Stimulated activated CD8-positive, alpha-beta memory T cell treated with anti-CD3 and anti-CD28 coated beads, Interleukin-2, amount 100 ng/mL, for 1 hour (primary cell): Measurements from ENCODE around the gene CEACAM21.

Experiments used
- DNase-seq, 2 donors: peaks; one replicate each; pipeline ENCODE4 v3.0.0-alpha.2; 2020; ENCODE audit warnings: low read depth in 2 of 2

CEACAM21 gene

DNA sequence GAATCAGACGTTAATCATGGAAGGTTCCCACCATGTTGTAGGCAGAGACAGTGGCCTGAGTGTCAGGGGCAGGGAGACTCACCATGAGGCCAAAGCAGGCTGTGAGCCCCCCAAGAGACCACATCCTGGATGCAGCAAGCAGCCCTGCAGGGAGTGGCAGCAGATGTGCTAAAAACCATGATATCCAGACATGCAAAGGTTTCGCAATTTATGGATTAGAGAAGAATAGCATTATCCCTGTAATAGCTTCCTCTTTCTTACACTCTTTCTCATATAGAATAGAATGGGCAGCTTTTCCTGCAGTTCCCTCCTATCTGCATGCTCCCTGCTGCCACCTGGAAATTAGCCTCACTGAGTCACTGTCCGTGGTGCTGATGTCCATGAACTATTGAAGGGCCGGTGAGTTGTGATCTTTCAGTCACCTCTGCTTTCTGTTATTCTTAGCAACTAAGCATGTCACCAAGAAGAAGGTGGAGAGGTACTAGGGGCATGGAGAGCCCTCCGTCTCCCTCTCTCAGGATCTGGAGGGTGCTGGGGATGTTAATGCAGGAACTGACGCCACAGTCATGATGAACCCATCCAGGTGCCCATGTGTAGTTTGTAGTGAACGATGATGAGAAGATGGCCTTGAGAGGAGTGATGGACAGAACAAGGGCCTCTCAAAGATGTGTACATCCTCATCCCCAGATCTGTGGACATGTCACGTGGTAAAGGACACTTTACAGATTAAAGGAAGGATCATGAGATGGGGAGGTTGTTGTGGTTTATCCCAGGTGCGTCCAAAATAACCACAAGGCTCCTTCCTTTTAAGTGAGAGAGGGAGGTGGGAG is 41.0 kb downstream of the CEACAM21 start:
- DNase-seq = no peak

DNA sequence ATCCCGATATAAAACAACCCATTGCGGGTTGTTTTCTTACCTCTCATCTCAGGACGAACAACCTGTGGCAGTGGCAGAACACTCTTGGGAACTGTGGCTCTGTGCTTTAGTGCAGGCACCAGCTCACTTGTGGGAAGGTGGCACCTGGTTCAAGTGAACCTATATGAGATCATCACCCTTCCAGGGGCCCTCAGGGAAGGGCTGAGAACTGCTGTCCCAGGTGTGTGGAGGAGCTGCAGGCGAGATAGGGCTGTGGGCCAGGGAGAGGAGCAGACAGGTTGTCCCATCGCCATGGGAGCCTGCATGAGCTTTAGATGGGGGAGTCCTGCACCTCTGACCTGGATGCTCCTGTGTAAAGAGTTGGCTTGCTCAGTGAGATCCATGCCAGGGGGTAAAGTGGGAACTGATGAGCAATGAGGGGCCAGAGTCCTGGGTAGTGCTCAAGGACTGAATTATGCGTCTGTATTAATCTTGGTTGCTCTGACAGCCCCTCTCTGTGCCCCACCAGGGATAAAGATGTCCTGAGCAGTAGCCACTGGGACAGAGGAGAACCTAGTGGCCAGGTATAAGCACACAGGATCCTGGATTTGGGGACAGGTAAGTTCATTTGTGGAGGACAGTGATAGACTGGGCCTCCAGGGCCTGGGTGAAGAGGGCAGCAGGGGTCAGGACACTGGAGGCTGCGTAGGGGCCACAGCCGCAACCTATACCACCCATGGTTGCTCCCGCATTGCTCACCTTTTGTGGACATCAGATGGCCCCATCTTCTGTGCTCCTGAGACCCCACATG is 42.2 kb downstream of the CEACAM21 start:
- no peak for DNase-seq

DNA sequence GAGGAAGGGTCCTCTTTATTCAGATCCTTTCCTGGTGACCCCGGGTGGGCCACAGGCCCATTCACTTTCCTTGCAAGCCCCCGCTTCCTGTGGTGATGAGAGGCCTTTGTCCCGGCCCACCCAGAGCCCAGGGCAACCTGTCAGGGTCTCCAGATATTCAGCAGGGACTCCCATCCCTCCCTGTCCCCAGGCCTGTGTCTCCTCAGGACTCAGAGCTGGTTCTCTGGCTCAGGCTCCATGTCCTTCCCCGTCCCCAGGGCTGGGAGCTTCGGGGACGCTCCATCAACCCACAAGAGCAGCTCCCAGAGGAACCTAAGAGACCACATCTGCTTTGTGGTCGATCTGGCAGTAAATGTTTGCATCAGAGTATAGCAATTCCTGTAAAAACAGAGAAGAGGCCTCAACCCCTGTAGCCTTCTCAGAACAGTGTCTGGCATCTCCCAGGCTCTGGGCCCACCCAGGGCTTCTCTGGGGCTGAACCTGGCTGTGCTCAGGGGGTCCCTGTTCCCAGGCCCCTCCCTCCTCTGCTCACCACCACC is 43.1 kb downstream of the CEACAM21 start:
- DNase-seq = no peak

DNA sequence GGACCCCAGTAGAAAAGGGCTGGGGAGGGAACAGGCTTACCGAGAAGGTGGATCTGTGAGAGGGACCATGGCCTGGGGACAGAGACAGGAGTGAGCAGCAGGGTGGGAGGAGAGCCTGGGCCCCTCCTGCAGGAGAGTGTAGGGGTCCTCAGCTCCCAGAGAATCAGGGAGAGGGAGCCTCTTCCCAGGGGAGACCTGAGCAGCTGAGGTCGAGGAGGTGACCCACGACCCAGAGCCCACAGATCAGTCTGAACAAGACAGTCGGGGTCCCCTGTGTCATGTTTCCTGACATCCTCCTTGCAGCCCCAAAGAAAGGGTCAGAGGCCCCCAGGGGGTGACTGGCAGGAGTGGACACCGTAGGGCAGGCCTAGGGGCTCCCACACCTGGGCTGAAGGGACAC is 44.2 kb downstream of the CEACAM21 start:
- DNase-seq = no peak

DNA sequence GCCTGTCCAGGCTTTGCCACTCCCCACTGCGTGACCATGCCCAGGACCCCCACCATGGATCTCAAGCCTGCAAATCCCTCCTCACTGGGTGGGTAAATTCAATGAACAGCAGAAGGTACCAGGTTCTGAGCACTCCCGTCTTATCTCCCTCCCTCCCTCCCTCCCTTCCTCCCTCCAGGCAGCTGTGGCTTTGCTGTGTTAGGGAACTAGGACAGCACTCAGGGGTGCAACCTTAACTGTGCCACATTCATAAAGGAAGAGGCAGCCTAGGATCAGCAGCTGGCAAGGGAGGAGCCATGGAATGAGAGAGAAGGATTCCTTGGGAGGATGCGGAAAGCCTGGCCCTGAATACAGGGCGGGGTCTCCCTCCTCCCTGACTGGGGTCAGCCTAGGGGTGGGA is 45.3 kb downstream of the CEACAM21 start:
- no peak for DNase-seq

DNA sequence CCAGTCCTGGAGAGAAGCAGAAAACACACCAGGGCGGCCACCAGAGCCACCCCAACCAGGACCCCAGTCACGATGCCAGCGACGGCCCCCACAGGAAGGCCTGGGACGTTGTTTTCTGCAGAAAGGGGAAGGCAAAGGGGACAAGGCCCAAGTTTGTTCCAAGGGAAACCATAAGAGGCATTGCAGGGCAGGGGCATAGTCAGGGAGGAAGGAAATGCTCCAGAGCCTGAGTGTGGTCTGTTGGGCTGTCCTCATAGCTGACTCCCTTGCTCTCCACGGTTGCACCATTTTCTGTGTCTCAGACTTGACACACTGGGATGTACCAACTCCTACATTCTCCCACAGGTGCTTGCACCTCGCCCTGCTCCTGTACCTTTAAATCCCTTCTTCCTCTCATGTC is 45.7 kb downstream of the CEACAM21 start:
- DNase-seq = no peak

DNA sequence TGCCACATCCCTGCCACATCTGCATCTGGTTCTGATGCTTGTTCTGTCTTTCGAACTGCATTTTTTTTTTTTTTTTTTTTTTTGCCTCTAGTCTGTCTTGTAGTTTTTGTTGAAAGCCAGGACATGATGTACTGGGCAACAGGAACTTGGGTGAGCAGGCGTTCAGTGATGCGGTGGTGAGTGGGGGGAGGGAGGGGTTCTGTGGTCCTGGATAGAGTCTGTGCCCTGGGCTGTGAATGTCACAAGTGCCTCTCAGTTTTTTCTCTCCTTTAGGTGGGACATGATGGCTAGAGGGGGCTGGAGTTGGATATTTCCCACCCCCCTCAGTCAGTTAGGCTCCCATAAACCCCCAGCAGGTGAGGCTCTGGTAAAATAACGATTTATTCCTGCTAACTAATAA is 47.4 kb downstream of the CEACAM21 start:
- no peak for DNase-seq

DNA sequence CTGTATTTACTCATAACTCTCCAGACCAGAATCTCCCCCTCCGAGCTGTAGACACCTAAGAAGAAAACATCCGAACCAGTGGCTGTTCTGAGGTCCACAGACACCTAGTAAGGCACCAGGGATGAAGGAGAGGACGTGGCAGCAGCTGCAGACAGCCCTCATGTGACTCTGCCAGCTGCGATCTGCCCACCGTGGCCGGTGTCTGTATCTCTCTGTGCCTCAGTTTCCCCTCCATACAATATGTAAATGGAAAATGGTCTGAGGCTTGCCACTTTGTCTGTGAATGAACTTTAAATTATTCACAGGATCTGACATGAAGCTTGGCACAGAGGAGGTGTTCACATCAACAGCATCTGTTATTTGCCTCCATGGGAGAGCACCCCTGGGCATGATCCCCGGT is 48.5 kb downstream of the CEACAM21 start:
- DNase-seq = no peak

DNA sequence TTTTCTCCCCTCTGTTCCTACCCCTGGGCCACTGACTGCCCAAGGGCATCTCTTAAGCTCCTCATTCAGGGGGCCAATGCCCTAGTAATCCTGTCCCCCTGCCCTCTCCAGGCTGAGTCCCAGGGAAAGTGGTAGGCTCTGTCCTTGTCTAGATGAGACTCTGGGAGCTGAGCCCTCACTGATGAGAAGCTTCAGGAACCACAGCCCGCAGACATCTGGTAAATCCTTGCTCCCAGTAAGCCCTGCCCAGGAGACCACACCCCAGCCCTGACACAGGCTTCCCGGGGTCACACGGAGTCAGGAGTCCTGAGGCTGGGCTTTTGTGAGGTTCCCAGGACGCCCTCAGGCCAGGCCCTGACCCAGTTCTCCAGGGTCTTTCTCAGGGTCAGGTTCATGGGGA is 49.0 kb downstream of the CEACAM21 start:
- no peak for DNase-seq

DNA sequence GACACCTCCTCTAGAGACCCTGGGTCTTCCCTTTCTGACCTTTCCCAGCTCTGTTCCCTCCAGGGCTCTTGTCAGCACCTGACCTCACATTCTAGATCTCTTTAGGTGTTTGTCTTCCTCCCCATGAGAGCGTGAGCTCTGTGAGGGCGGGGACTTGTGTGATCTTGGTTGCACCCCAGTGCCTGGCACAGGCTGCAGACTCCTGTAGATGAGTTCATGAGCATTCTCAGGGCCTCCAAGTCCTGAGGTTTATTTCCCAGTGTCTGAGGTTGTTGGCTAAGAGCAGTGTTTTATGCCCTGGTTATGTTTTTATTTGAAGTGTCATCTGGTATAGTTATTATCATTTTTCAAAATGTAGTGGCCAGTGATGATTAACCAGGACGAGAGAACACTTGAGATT is 50.3 kb downstream of the CEACAM21 start:
- DNase-seq = no peak

DNA sequence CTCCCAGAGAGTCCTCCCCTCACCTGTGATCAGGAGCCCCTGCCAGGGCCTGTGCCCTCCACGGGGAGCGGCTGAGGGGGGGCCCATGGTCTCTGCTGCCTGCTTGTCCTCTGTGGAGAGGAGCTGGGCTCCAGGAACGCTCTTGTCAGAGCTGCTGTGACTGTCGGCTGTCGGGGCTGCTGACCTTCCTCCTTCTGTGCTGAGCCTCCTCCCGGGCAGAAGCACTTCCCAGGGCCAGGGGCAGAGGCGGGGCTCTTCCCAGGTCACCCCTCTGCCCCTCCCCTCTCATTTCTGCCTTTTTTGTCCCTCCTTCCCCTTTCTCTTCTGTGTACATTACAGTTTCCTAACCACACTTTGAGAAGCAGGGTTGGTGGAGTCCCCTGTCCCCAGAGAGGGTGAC is 50.9 kb downstream of the CEACAM21 start, which contains the start of gene CEACAM4:
Gene CEACAM4 (minus strand): TSS at position 198 of the 400 bp plus-strand sequence. CDS start 111 bp downstream, at position 87.
- DNase-seq = no peak

DNA sequence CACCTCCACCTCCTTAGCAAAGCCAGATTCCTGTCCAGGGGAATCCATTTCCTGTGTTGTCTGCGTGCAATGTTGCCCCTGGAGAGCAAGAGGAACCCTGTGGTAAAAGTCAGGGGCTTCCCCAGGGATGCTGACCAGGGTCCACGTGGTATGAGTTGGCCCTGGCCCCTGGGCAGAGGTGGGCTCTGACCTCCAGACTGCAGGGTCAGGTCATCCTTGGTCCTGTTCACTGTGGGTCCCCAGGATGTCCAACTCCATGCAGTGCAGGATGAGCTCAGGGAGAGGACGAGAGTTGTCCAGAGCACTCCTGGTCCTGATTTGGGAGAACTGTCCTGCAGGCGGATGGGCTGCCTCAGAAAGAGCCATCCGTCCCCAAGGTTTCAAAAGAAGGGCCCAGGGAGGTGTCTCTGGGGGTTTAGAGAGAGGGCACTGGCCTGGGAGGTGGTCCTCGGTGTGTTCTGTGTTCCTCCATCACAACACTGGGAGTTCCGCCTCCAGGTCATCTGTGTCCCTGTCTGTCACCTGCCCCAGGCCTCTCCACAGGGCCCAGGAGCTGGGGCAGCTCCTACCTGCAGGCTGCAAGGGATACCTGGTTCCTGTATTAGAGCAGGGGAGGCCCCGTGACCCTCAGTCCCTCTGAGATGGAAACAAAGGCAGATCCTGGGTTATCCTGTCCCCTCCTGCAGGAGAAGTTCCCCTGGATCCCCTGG is 52.2 kb downstream of the CEACAM21 start:
- DNase-seq = no peak
